K562 (cell line): ENCODE measurements around the gene WDR17. TPM values are rescaled to one million over a fixed set of nuclear protein-coding genes. Genes with fewer than 3 reads are reported as not detected.
A peak's percentile ranks its signal among the peaks of the same experiment; 100 is the strongest.

Experiments used
- BMI1 ChIP-seq: fragments of 150-350 bp; IDR thresholded peaks from 2 replicates; pipeline ENCODE4 v1.6.1; 2014; ENCODE audit warnings: low read length
- CCNT2 ChIP-seq: IDR thresholded peaks from 2 replicates; pipeline ENCODE4 v1.6.1; 2011; ENCODE audit warnings: borderline replicate concordance, low read depth, mild to moderate bottlenecking, moderate library complexity, mixed read lengths, low read length; ENCODE audit not compliant: insufficient read length; ENCODE audit errors: extremely low read depth
- DNMT1 ChIP-seq: fragments of 450-650 bp; IDR thresholded peaks from 2 replicates; pipeline ENCODE4 v1.6.1; 2016; ENCODE audit warnings: antibody characterized with exemption, mild to moderate bottlenecking
- GABPA ChIP-seq: fragments of 200-800 bp; sonication (Bioruptor generic); conservative IDR thresholded peaks from 2 replicates; pipeline ENCODE4 v1.6.1; 2016; ENCODE audit warnings: low read depth, missing genetic modification characterization, missing compliant biosample characterization
- GABPB1 ChIP-seq: sonication (generic); formaldehyde crosslinking; IDR thresholded peaks from 2 replicates; pipeline ENCODE4 v1.8.0; 2022; ENCODE audit warnings: mild to moderate bottlenecking, missing genetic modification reagents
- KLF13 ChIP-seq: fragments of 450-650 bp; IDR thresholded peaks from 2 replicates; pipeline ENCODE4 v1.6.1; 2016; ENCODE audit warnings: missing genetic modification characterization, low read depth, mild to moderate bottlenecking, missing compliant biosample characterization, moderate library complexity, borderline replicate concordance
- L3MBTL2 ChIP-seq: fragments of 450-650 bp; IDR thresholded peaks from 2 replicates; pipeline ENCODE4 v1.6.1; 2016; ENCODE audit warnings: mild to moderate bottlenecking, moderate library complexity
- MYC ChIP-seq, 2 experiments: fragments of 250-450 bp in 1 of 2; sonication (Bioruptor Pico) in 1 of 2; IDR thresholded peaks; 2 replicates each; pipeline versions ENCODE4 v1.5.1 to v1.6.1; 2012 to 2021; ENCODE audit warnings: low read depth in 2 of 2, borderline replicate concordance in 1 of 2, improper control_type of control experiment in 1 of 2, low read length in 1 of 2, mild to moderate bottlenecking in 1 of 2, moderate library complexity in 1 of 2
- NR2C1 ChIP-seq, 2 experiments: fragments of 450-650 bp; IDR thresholded peaks; 2 replicates each; pipeline ENCODE4 v1.6.1; 2017; ENCODE audit warnings: mild to moderate bottlenecking in 2 of 2, antibody characterized with exemption in 1 of 2, inconsistent platforms in 1 of 2, missing compliant biosample characterization in 1 of 2, missing genetic modification characterization in 1 of 2
- PHF8 ChIP-seq: fragments of 200-600 bp; sonication (generic); IDR thresholded peaks from 2 replicates; pipeline ENCODE4 v1.6.1; 2012; ENCODE audit warnings: mixed run types, mild to moderate bottlenecking, inconsistent platforms, low read length, moderate library complexity, borderline replicate concordance
- SMARCA4 ChIP-seq: fragments of 450-650 bp; IDR thresholded peaks from 2 replicates; pipeline ENCODE4 v1.6.1; 2016
- SUPT5H ChIP-seq: fragments of 450-650 bp; IDR thresholded peaks from 2 replicates; pipeline ENCODE4 v1.6.1; 2016
- ZNF140 ChIP-seq: fragments of 250-450 bp; sonication (Bioruptor Pico); IDR thresholded peaks from 2 replicates; pipeline ENCODE4 v1.8.0; 2021; ENCODE audit warnings: moderate library complexity, mild to moderate bottlenecking, inconsistent platforms
- ZNF717 ChIP-seq: fragments of 250-450 bp; sonication (Bioruptor Pico); IDR thresholded peaks from 2 replicates; pipeline ENCODE4 v1.5.0; 2021
- polyA plus RNA-seq, 8 experiments: library from polyadenylated mRNA; depleted of rRNA in 4 of 8; stranded (reverse) in 5 of 8; unstranded in 3 of 8; fragments of >200 nt; fragmentation: Nextera tagmentation in 2 of 8; fragmentation: Illumina TruSeq in 1 of 8; extraction: Ambion mirVana in 2 of 8; extraction: Trizol in 1 of 8; gene quantifications; 2 replicates each; pipeline versions ENCODE4 v1.2.1 to v1.2.3, GENCODE V29; 2011 to 2014; ENCODE audit warnings: inconsistent platforms in 1 of 8, missing spikeins in 1 of 8
- total RNA-seq, 7 experiments: library from RNA; depleted of rRNA in 6 of 7; stranded (reverse); fragments of >200 nt in 6 of 7; fragmentation: Illumina TruSeq in 2 of 7; extraction: Trizol in 2 of 7; gene quantifications; 2 replicates each; pipeline versions ENCODE4 v1.2.1 to v1.2.3, GENCODE V29; 2011 to 2021; ENCODE audit warnings: low replicate concordance in 1 of 7
- TF ChIP-seq, protein P1 (sequence below), 2 experiments: fragments of 150-350 bp in 1 of 2; IDR thresholded peaks; 2 replicates each; pipeline ENCODE4 v1.6.1; 2012 to 2016; ENCODE audit warnings: low read depth in 2 of 2, low read length in 2 of 2, mild to moderate bottlenecking in 1 of 2, moderate library complexity in 1 of 2
- TF ChIP-seq, protein P2 (sequence below): sonication (generic); formaldehyde crosslinking; IDR thresholded peaks from 2 replicates; pipeline ENCODE4 v1.9.0; 2022; ENCODE audit warnings: mild to moderate bottlenecking, missing genetic modification reagents
- TF ChIP-seq, protein P3 (sequence below): sonication (generic); formaldehyde crosslinking; IDR thresholded peaks from 2 replicates; pipeline ENCODE4 v1.8.0; 2022; ENCODE audit warnings: missing genetic modification reagents, mild to moderate bottlenecking, moderate library complexity, borderline replicate concordance

WDR17 gene
- total and polyA plus RNA-seq, 9 of the 15 experiments (the other 6 are each of a cell fraction or from before 2014, with no cell fraction given), result 0.04 to 0.07 TPM; not detected in 7

DNA sequence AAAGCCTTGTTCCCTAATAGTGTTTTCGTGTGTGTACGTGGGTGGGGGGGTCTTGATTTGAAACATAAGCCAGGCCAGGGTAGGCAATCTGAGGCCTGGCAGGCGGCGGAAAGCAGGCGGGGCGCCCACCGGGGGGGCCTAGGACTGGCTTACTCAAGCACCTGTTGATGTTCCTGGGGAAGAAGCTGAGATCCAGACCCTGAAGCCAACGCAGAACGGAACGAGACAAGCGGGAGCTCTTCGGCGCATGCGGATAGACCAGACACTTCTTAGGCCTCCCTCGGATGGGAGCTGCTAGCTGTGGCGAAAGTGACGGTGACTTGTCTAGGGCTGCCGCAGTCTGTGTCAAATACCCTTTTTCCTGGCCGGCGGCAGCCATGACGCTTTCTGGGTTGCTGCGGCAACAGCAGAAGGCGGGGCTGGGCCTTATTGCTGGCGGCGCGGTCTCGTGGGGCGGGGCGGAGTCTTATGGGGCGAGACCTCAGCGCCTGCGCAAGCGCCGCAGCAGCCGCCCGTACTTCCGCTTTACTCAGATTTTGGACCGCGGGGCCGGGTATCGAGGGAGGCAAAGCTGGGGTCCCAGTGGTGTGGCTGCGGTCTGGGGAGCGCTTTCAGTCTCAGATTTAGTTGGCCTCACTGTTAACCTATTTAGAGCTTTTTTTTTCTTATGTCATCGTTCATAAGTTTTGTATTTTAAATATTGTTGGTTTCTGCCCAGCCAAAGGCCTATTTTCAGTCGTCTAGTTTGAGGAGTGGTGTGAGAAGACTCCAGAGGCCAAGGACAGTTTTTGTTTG is 129.7 kb downstream of the WDR17 start, which contains the start of gene SPATA4 (continued):
- TF ChIP-seq, protein P1, sequence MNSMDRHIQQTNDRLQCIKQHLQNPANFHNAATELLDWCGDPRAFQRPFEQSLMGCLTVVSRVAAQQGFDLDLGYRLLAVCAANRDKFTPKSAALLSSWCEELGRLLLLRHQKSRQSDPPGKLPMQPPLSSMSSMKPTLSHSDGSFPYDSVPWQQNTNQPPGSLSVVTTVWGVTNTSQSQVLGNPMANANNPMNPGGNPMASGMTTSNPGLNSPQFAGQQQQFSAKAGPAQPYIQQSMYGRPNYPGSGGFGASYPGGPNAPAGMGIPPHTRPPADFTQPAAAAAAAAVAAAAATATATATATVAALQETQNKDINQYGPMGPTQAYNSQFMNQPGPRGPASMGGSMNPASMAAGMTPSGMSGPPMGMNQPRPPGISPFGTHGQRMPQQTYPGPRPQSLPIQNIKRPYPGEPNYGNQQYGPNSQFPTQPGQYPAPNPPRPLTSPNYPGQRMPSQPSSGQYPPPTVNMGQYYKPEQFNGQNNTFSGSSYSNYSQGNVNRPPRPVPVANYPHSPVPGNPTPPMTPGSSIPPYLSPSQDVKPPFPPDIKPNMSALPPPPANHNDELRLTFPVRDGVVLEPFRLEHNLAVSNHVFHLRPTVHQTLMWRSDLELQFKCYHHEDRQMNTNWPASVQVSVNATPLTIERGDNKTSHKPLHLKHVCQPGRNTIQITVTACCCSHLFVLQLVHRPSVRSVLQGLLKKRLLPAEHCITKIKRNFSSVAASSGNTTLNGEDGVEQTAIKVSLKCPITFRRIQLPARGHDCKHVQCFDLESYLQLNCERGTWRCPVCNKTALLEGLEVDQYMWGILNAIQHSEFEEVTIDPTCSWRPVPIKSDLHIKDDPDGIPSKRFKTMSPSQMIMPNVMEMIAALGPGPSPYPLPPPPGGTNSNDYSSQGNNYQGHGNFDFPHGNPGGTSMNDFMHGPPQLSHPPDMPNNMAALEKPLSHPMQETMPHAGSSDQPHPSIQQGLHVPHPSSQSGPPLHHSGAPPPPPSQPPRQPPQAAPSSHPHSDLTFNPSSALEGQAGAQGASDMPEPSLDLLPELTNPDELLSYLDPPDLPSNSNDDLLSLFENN (IDR thresholded peaks at IDR 0.05; ENCODE audit: low read depth in 2 of 2, low read length in 2 of 2), result no peak
- TF ChIP-seq ZNF717 (CRISPR knock-in tag) (no peak), ZNF140 (CRISPR knock-in tag) (no peak), L3MBTL2 (peak; percentile 80), MYC (IDR thresholded peaks at IDR 0.05; ENCODE audit: low read depth, low read length) (0 out of 2 replicates have a peak, but pooled peaks have one; percentile 31), MYC (CRISPR knock-in tag; IDR thresholded peaks at IDR 0.05; ENCODE audit: borderline replicate concordance, low read depth) (no peak), KLF13 (tag) (no peak), DNMT1 (no peak), PHF8 (peak; percentile 61; the same call in 1 of the 2 replicates), NR2C1 (IDR thresholded peaks at IDR 0.05) (no peak), NR2C1 (tag; IDR thresholded peaks at IDR 0.05) (no peak), SUPT5H (peak; percentile 64), CCNT2 (no peak), GABPA (tag) (peak; percentile 73), GABPB1 (CRISPR knock-in tag) (peak; percentile 67; the same call in 1 of the 2 replicates), SMARCA4 (no peak), BMI1 (peak; percentile 79)
- TF ChIP-seq, protein P2, sequence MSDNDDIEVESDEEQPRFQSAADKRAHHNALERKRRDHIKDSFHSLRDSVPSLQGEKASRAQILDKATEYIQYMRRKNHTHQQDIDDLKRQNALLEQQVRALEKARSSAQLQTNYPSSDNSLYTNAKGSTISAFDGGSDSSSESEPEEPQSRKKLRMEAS, result 0 out of 2 replicates have a peak, but pooled peaks have one; percentile 27
- TF ChIP-seq, protein P3, sequence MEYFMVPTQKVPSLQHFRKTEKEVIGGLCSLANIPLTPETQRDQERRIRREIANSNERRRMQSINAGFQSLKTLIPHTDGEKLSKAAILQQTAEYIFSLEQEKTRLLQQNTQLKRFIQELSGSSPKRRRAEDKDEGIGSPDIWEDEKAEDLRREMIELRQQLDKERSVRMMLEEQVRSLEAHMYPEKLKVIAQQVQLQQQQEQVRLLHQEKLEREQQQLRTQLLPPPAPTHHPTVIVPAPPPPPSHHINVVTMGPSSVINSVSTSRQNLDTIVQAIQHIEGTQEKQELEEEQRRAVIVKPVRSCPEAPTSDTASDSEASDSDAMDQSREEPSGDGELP (CRISPR knock-in tag), result peak; percentile 55; the same call in 1 of the 2 replicates
